Iris pigment epithelial cell (primary cell): ENCODE measurements around the gene PRKCG.
A peak's percentile ranks its signal among the peaks of the same experiment; 100 is the strongest.
"Not testable (repeated sequence)": the region's sequence is repeated elsewhere in the genome, so short reads cannot be mapped to it uniquely, and the experiment has no call there.

Source experiments
- DNase-seq: peaks from one replicate; pipeline ENCODE4 v3.0.0-alpha.2; 2011; ENCODE audit warnings: low read depth

The PRKCG gene

DNA sequence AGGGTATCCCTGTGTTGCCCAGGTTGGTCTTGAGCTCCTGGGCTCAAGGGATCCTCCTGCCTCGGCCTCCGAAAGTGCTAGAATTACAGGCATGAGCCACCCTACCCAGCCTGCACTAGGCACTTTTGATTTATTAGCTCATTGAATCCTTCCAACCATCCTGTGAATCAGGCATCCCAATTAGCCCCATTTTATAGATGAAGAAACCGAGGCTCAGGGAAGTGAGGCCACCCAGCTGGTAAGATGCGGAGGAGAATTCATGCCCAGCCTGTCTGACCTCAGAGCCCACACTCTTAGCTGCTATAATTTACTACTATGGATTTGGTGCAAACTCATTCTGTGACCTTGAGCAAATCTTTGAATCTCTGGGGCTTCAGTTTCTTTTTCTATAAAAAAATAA, 62.9 kb downstream of the PRKCG start:
- DNase-seq, result no peak

DNA sequence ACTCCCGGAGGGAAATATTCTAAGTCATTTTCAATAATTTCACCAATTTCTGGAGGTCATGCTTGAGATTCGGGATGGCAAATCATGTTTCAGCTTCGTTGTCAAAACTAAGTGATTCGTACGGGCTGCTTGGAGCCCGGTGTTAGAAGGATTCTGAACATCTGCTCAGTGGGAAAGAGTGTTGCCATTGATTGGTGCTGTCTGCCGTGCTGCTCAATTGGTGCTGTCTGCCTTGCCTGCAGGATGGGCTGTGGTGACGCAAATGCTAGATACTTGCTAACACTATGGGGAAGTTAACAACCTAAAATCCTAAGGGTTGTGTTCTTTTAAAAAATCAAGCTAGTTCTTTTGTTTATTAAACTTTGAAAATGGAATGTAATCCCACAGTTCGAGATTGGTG, 63.4 kb downstream of the PRKCG start:
- peak; percentile 50 for DNase-seq

DNA sequence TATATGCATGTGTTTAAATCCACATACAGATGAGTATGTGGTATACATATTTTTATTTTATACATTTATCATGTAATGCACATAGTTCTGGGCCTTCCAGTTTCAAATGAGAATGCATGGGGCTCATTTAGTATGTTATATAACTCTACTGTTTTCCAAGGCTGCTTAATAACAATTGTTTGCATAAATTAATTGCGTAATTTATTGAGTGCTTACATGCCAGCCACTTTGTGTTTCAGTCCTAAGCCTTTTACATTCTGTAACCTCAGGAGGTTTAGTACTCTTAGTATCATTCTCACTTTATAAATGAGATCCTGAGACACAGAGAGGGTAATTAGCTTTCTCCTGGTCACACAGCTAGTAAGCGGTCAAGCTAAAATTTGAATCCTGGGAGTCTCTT, 64.0 kb downstream of the PRKCG start:
- no peak for DNase-seq

DNA sequence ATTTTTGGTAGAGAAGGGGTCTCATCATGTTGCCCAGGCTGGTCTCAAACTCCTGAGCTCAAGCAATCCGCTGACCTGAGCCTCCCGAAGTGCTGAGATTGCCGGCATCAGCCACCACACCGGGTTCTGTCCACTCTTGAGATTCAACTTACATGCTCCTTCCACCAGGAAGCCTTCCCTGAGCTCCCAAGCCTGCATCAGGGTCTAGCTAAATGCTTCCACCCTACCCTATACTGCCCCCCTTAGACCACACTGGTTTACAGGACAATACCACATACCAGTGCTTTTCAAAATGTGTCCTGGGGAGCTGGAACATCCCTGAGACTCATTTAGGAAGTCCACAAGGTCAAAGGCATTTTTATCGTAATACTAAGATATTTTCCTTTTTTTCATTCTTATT, 65.6 kb downstream of the PRKCG start:
- no peak for DNase-seq

DNA sequence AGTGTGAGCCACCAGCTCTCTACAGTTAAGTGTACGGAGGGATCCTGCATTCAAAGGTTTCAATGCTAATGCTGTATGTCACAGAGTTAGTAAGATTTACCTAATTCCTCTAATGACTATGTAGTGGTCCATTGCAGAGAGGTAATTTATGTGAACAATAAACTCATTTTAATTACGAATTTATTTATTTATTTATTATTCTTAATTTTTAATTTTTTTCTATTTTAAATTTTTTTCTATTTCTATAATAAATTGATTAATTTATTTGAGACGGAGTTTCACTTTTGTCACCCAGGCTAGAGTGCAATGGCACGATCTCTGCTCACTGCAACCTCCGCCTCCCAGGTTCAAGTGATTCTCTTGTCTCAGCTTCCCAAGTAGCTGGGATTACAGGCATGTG, 66.6 kb downstream of the PRKCG start:
- not testable (repeated sequence) for DNase-seq

DNA sequence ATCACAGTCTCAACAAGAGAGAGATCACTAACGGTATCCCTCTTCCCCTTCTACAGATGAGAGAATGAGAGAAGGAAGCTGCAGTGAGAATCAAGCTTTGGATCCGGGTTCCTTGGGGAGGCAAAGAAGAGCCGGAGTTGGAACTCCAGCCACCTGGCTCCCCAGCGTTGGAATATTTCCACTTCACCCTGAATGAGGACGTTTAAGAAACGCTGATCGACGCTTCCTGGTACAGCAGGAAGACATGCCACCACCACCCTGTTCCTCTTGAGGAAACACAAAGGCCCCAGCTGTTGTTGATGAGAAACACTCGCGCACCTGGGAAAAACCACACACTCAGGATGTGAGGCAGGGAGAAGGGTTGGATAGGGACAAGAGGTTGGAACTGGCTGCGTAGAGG, 69.4 kb downstream of the PRKCG start:
- no peak for DNase-seq

DNA sequence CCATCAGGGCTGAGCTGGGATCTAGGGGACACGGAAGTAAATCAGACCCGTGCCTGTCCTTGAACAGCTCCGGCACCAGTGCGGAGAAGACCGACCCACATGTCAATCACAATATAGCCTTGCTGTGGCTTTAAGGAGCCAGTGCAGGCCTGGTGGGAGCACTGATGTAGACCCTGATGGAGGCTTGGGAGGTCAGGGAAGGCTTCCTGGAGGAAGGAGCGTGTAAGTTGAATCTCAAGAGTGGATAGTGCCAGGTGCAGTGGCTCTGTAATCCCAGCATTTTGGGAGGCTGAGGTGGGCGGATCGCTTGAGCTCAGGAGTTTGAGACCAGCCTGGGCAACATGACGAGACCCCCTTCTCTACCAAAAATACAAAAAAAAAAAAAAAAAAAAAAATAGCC, 70.0 kb downstream of the PRKCG start:
- DNase-seq, result no peak

DNA sequence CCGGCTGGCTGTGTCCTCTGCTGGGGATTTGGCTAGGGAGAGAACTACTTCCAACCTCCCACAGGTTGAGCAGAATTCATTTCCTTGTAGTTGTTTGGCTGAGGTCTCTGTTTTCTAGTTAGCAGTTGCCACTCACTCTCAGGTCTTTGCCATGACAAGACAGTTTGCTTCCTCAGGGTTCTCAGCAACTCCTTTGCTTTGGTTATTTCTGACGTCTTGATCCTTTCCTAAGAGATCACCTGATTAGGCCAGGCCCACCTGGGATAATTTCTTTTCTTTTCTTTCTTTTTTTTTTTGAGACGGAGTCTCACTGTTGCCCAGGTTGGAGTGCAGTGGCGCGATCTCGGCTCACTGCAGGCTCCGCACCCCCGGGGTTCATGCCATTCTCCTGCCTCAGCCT, 71.4 kb downstream of the PRKCG start:
- DNase-seq, result no peak
